HepG2 (cell line): ENCODE measurements around the gene MBD3L5. TPM values are rescaled to one million over a fixed set of nuclear protein-coding genes. Genes with fewer than 3 reads are reported as not detected.

Experiments used
- ATAC-seq: fragments of 200-7000 bp; cut with Tn5 transposase; 3 replicates; pipeline ENCODE4 v1.9.1; 2020; ENCODE audit warnings: mild to moderate bottlenecking, moderate library complexity
- BruUV-seq: library from RNA; stranded (reverse); fragments of 400-500 nt; replicated peaks from 2 replicates; lab custom pipeline; 2021; lab: Mats Ljungman, UMichigan
- CTCF ChIA-PET: fragments of 300-600 bp; formaldehyde crosslinking; extraction: SDS; loops from one replicate; lab custom pipeline; 2021; ENCODE audit warnings: low total read pairs, inconsistent platforms, low intra/inter-chr PET ratio; lab: Yijun Ruan, JAX
- POLR2A ChIA-PET: fragments of 350-600 bp; sonication (Branson Sonifier 250); formaldehyde crosslinking; loops from one replicate; lab custom pipeline; 2020; ENCODE audit warnings: antibody characterized with exemption, inconsistent platforms; lab: Yijun Ruan, JAX
- DNase-seq: peaks from one replicate; pipeline ENCODE4 v3.0.0-alpha.2; 2015; ENCODE audit warnings: low spot score
- FAIRE-seq: peaks from 3 replicates; lab custom pipeline; 2011; peaks lifted over from hg19 to GRCh38; lab: Jason Lieb, UNC
- H2AFZ ChIP-seq: one replicate; pipeline ENCODE4 v1.6.1; 2011; ENCODE audit warnings: low read length, inconsistent platforms
- H3K27ac ChIP-seq: fragments of 300-600 bp; 3 replicates; pipeline ENCODE4 v1.8.0; 2011; ENCODE audit warnings: mixed run types, mild to moderate bottlenecking, mixed read lengths, low read length, inconsistent platforms; ENCODE audit not compliant: insufficient read depth; ENCODE audit errors: extremely low read length
- H3K27me3 ChIP-seq, 2 experiments: fragments of 200-600 bp in 1 of 2; 2 replicates in 1 of 2; 3 replicates in 1 of 2; pipeline versions ENCODE4 v1.6.0 to v1.8.0; 2011; ENCODE audit warnings: low read length in 2 of 2, mild to moderate bottlenecking in 2 of 2, moderate library complexity in 2 of 2, inconsistent platforms in 1 of 2; ENCODE audit not compliant: insufficient read depth in 2 of 2, control insufficient read depth in 1 of 2
- H3K36me3 ChIP-seq, 2 experiments: fragments of 200-600 bp in 1 of 2; replicated peaks in 1 of 2; 2 replicates in 1 of 2; 3 replicates in 1 of 2; pipeline versions ENCODE4 v1.5.1 to v1.8.0; 2011; ENCODE audit warnings: low read length in 2 of 2, inconsistent platforms in 1 of 2; ENCODE audit not compliant: insufficient read depth in 2 of 2, control insufficient read depth in 1 of 2
- H3K4me1 ChIP-seq: 2 replicates; pipeline ENCODE4 v1.5.1; 2012; ENCODE audit warnings: low read length, inconsistent platforms; ENCODE audit not compliant: insufficient read depth
- H3K4me2 ChIP-seq: 2 replicates; pipeline ENCODE4 v1.6.0; 2011; ENCODE audit warnings: low read depth, low read length, inconsistent platforms
- H3K4me3 ChIP-seq, 3 experiments: fragments of 200-600 bp in 1 of 3; sonication (generic), shearing (Covaris generic) in 1 of 3; replicated peaks in 1 of 3; 2 replicates each; pipeline ENCODE4 v1.5.1; 2011 to 2016; ENCODE audit warnings: low read length in 3 of 3, inconsistent platforms in 2 of 3, low read depth in 2 of 3, mild to moderate bottlenecking in 2 of 3, control low read depth in 1 of 3, mixed read lengths in 1 of 3; ENCODE audit not compliant: insufficient read depth in 1 of 3
- H3K79me2 ChIP-seq: one replicate; pipeline ENCODE4 v1.6.1; 2011; ENCODE audit warnings: low read length, inconsistent platforms; ENCODE audit not compliant: insufficient read depth
- H3K9ac ChIP-seq: 2 replicates; pipeline ENCODE4 v1.6.0; 2011; ENCODE audit warnings: mild to moderate bottlenecking, low read depth, low read length, inconsistent platforms; ENCODE audit not compliant: insufficient read depth
- H3K9me3 ChIP-seq: 2 replicates; pipeline ENCODE4 v1.5.1; 2012; ENCODE audit warnings: mild to moderate bottlenecking, low read length
- H4K20me1 ChIP-seq: 2 replicates; pipeline ENCODE4 v1.6.0; 2011; ENCODE audit warnings: inconsistent platforms, mild to moderate bottlenecking, low read length, moderate library complexity; ENCODE audit not compliant: insufficient read depth
- CEBPG ChIP-seq: IDR thresholded peaks from 2 replicates; pipeline ENCODE4 v1.6.1; 2016
- FIP1L1 ChIP-seq: fragments of 200-400 bp; formaldehyde crosslinking; IDR thresholded peaks from 2 replicates; pipeline ENCODE4 v1.6.1; 2018; ENCODE audit warnings: low read depth, mild to moderate bottlenecking, low read length, moderate library complexity, borderline replicate concordance; ENCODE audit not compliant: insufficient read depth
- SMAD1 ChIP-seq: sonication (generic); formaldehyde crosslinking; IDR thresholded peaks from 2 replicates; pipeline ENCODE4 v1.4.0; 2020; ENCODE audit warnings: missing genetic modification reagents, low read depth, mild to moderate bottlenecking, borderline replicate concordance
- ZFAT ChIP-seq: sonication (generic); formaldehyde crosslinking; conservative IDR thresholded peaks from 2 replicates; pipeline ENCODE4 v1.8.1; 2023; ENCODE audit warnings: missing genetic modification reagents, inconsistent platforms
- WGBS: methylation state at CpG from one replicate; pipeline ENCODE4 v1.1.6; 2017; ENCODE audit warnings: low lambda C conversion rate; 5-methylcytosine and 5-hydroxymethylcytosine counted together
- in situ Hi-C: cut with HindIII; loops from 2 replicates; pipeline ENCODE4 v1.10.0; 2017; ENCODE audit warnings: low pct_unique_long_range_greater_than_20kb; ENCODE audit not compliant: extremely low pct_ligation_motif_present
- intact Hi-C: fragments of 100-400 bp; cut with micrococcal nuclease; formaldehyde crosslinking; loops from one replicate; pipeline ENCODE4 v1.10.0; 2022; ENCODE audit not compliant: unreplicated experiment
- polyA plus RNA-seq, 8 experiments: library from polyadenylated mRNA; depleted of rRNA in 3 of 8; stranded (reverse) in 7 of 8; unstranded in 1 of 8; fragments of >200 nt; fragmentation: Illumina TruSeq in 4 of 8; extraction: Trizol in 4 of 8; gene quantifications; 2 replicates each; pipeline versions ENCODE4 v1.2.1 to v1.2.3, GENCODE V29; 2011 to 2016; ENCODE audit warnings: low read depth in 4 of 8, missing spikeins in 1 of 8, mixed read lengths in 1 of 8; ENCODE audit not compliant: insufficient read depth in 1 of 8
- total RNA-seq, 5 experiments: library from RNA; depleted of rRNA; stranded (reverse); fragments of >200 nt; fragmentation: Illumina TruSeq; extraction: Trizol; gene quantifications; 2 replicates each; pipeline ENCODE4 v1.2.3, GENCODE V29; 2016; ENCODE audit warnings: low read depth in 1 of 5
- TF ChIP-seq, protein P1 (sequence below): sonication (generic); formaldehyde crosslinking; IDR thresholded peaks from 2 replicates; pipeline ENCODE4 v1.4.0; 2020; ENCODE audit warnings: missing genetic modification reagents
- TF ChIP-seq, protein P2 (sequence below): sonication (generic); formaldehyde crosslinking; IDR thresholded peaks from 2 replicates; pipeline ENCODE4 v1.5.1; 2020; ENCODE audit warnings: mild to moderate bottlenecking, missing genetic modification reagents, moderate library complexity

Gene MBD3L5
- total and polyA plus RNA-seq, 2 of the 13 experiments (the other 11 are each of a cell fraction or from before 2014, with no cell fraction given) = not detected

DNA sequence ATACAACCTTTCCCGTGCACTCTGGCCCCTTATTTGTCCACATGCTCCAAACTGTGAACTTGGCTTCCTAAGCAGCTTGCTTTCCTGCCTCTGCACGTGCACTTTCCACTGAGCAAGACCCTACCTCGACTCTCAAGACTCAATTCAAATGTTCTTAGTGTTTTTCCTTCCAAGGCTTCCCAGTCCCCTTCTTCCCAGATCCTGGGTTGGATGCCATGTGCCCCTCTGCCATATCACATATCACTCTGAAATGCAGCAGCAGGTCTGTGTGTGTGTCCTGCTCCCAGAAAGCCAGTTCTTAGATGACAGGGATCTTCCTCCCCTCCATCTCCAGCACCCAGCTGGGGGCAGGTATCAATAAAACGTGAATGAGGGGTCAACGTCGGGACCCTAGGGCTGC is 42.2 kb downstream of the MBD3L5 start:
- intact Hi-C loops = no loop called here
- H4K20me1 ChIP-seq = no peaks in the 10 kb centered on the region
- H3K9me3 ChIP-seq = peaks cover 5% of the 10 kb centered on the region
- WGBS = 95% methylated on average over 6 of the region's 6 CpGs
- H3K79me2 ChIP-seq = peaks cover 11% of the 10 kb centered on the region
- POLR2A ChIA-PET = no interaction called here
- no peak overlapping the region for H3K9ac ChIP-seq
- no TSS peak for BruUV-seq
- in situ Hi-C loops = no loop called here
- no peak overlapping the region for H2AFZ ChIP-seq
- H3K4me3 ChIP-seq = no peak overlapping the region
- H3K4me1 ChIP-seq = peaks cover 14% of the 10 kb centered on the region
- no peak for DNase-seq
- no peak overlapping the region for H3K4me2 ChIP-seq
- H3K27me3 ChIP-seq = no peaks in the 10 kb centered on the region; a peak in 1 of 5 replicates
- no peak for ATAC-seq
- TF ChIP-seq SMAD1 = no peak
- TF ChIP-seq, protein P1, sequence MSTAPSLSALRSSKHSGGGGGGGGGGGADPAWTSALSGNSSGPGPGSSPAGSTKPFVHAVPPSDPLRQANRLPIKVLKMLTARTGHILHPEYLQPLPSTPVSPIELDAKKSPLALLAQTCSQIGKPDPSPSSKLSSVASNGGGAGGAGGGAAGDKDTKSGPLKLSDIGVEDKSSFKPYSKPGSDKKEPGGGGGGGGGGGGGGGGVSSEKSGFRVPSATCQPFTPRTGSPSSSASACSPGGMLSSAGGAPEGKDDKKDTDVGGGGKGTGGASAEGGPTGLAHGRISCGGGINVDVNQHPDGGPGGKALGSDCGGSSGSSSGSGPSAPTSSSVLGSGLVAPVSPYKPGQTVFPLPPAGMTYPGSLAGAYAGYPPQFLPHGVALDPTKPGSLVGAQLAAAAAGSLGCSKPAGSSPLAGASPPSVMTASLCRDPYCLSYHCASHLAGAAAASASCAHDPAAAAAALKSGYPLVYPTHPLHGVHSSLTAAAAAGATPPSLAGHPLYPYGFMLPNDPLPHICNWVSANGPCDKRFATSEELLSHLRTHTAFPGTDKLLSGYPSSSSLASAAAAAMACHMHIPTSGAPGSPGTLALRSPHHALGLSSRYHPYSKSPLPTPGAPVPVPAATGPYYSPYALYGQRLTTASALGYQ (CRISPR knock-in tag) = no peak
- TF ChIP-seq, protein P2, sequence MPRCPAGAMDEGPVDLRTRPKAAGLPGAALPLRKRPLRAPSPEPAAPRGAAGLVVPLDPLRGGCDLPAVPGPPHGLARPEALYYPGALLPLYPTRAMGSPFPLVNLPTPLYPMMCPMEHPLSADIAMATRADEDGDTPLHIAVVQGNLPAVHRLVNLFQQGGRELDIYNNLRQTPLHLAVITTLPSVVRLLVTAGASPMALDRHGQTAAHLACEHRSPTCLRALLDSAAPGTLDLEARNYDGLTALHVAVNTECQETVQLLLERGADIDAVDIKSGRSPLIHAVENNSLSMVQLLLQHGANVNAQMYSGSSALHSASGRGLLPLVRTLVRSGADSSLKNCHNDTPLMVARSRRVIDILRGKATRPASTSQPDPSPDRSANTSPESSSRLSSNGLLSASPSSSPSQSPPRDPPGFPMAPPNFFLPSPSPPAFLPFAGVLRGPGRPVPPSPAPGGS = no peak
- TF ChIP-seq CEBPG (CRISPR knock-in tag) = no peak
- no peak for TF ChIP-seq ZFAT
- no peak for TF ChIP-seq FIP1L1
- CTCF ChIA-PET = no interaction called here
- peaks cover 7 to 46% of the 10 kb centered on the region in 2 experiments for H3K36me3 ChIP-seq
- no peak for FAIRE-seq
- H3K27ac ChIP-seq = no peak overlapping the region
